Neural progenitor cell (in vitro differentiated cells): ENCODE results near the gene KCNMA1. TPM values are rescaled to one million over a fixed set of nuclear protein-coding genes. Genes with fewer than 3 reads are reported as not detected.
"Not testable (repeated sequence)": the region's sequence is repeated elsewhere in the genome, so short reads cannot be mapped to it uniquely, and the experiment has no call there.

Experiments used
- DNase-seq: peaks from one replicate; pipeline ENCODE4 v3.0.0-alpha.2; 2016; ENCODE audit warnings: low spot score
- H2AFZ ChIP-seq: fragments of 200-600 bp; sonication (generic); replicated peaks from 2 replicates; pipeline ENCODE4 v1.6.1; 2016; ENCODE audit warnings: antibody characterized with exemption
- H3F3A ChIP-seq: fragments of 200-600 bp; sonication (generic); 2 replicates; pipeline ENCODE4 v1.6.1; 2016; ENCODE audit warnings: antibody characterized with exemption, low read depth
- H3K27ac ChIP-seq: fragments of 200-600 bp; sonication (generic); 2 replicates; pipeline ENCODE4 v1.5.1; 2016; ENCODE audit warnings: mild to moderate bottlenecking
- H3K27me3 ChIP-seq: fragments of 200-600 bp; sonication (generic); 2 replicates; pipeline ENCODE4 v1.6.1; 2016; ENCODE audit warnings: mild to moderate bottlenecking, moderate library complexity
- H3K36me3 ChIP-seq: fragments of 200-600 bp; sonication (generic); 2 replicates; pipeline ENCODE4 v1.5.1; 2016
- H3K4me1 ChIP-seq: fragments of 200-600 bp; sonication (generic); 2 replicates; pipeline ENCODE4 v1.6.1; 2016; ENCODE audit warnings: mixed run types
- H3K4me2 ChIP-seq: fragments of 200-600 bp; sonication (generic); 2 replicates; pipeline ENCODE4 v1.6.1; 2016
- H3K4me3 ChIP-seq: fragments of 200-600 bp; sonication (generic); 2 replicates; pipeline ENCODE4 v1.5.1; 2016
- H3K79me2 ChIP-seq: fragments of 200-600 bp; sonication (generic); 2 replicates; pipeline ENCODE4 v1.6.1; 2016; ENCODE audit warnings: low read depth
- H3K9ac ChIP-seq: fragments of 200-600 bp; sonication (generic); 2 replicates; pipeline ENCODE4 v1.6.1; 2016
- H3K9me3 ChIP-seq: fragments of 200-600 bp; sonication (generic); 2 replicates; pipeline ENCODE4 v1.5.1; 2016; ENCODE audit warnings: low read depth
- H4K20me1 ChIP-seq: fragments of 200-600 bp; sonication (generic); 2 replicates; pipeline ENCODE4 v1.6.1; 2016; ENCODE audit warnings: low read depth
- H3K27ac Mint-ChIP-seq: 3 replicates; pipeline ENCODE4 v1.8.0; 2021; ENCODE audit warnings: mixed read lengths
- H3K27me3 Mint-ChIP-seq: 2 replicates; pipeline ENCODE4 v1.8.0; 2022; ENCODE audit warnings: low read depth, mild to moderate bottlenecking, inconsistent platforms, moderate library complexity, mixed read lengths; ENCODE audit not compliant: insufficient read depth
- H3K36me3 Mint-ChIP-seq: 3 replicates; pipeline ENCODE4 v1.8.0; 2021; ENCODE audit warnings: mixed read lengths
- H3K4me1 Mint-ChIP-seq: 3 replicates; pipeline ENCODE4 v1.8.0; 2021; ENCODE audit warnings: mixed read lengths
- H3K4me3 Mint-ChIP-seq: 3 replicates; pipeline ENCODE4 v1.8.0; 2021; ENCODE audit warnings: mild to moderate bottlenecking, moderate library complexity, mixed read lengths
- H3K9me3 Mint-ChIP-seq: 3 replicates; pipeline ENCODE4 v1.8.0; 2020; ENCODE audit warnings: mixed read lengths
- EZH2 ChIP-seq: fragments of 200-600 bp; sonication (generic); IDR thresholded peaks from 2 replicates; pipeline ENCODE4 v1.6.1; 2017; ENCODE audit warnings: antibody characterized with exemption, mild to moderate bottlenecking, moderate library complexity
- EZH2phosphoT487 ChIP-seq: fragments of 200-600 bp; sonication (generic); IDR thresholded peaks from 2 replicates; pipeline ENCODE4 v1.6.1; 2017; ENCODE audit warnings: antibody characterized with exemption
- total RNA-seq: library from RNA; depleted of rRNA; stranded (reverse); fragments of >200 nt; gene quantifications from 2 replicates; pipeline ENCODE4 v1.2.3, GENCODE V29; 2015; ENCODE audit warnings: low replicate concordance
- TF ChIP-seq, protein P1 (sequence below): fragments of 200-600 bp; sonication (generic); IDR thresholded peaks from 2 replicates; pipeline ENCODE4 v1.5.1; 2017; ENCODE audit warnings: antibody characterized with exemption, mild to moderate bottlenecking

The KCNMA1 gene
- total RNA-seq, 1 donor from 2014 or later: 2.4 TPM

DNA sequence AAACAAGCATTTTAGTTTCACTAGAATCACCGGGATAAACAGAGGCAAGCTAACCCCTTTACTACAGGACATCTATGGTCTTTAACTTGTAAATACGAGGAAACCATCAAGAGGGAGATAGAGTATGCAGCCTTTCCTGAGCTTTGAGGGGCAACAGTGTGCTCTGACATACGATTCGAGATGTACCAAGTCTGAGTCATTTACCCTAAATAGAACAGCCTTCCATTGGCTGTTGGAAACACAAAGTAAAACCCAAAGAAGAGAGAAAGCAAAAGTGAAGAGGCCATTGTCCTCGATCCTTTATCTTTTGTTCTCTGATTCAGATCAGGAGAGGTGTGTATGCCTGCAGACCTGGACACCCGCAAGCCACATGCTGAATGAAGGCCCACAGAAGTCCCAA, 289.5 kb downstream of the KCNMA1 start:
- no peaks in the 10 kb centered on the region for H3K36me3 Mint-ChIP-seq
- no peak overlapping the region for H3K4me3 Mint-ChIP-seq

DNA sequence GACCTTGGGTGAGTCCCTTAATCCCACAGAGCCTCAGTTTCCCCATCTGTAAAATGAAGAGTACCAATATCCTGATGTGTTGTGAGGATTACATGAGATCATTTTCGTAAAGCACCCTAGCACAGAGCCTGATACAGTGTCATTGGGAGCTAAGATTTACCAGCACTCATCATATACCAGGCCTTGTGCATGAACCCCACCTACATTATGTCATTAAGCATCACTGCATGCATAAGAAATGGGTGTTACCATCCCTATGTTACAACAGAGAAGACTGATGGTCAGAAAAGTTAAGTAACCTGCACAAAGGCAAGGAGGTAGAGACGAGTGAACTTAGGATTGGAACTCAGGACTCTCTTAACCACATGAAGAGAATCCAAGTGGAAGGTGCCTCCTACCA, 290.6 kb downstream of the KCNMA1 start:
- H4K20me1 ChIP-seq: no peaks in the 10 kb centered on the region
- H2AFZ ChIP-seq: no peak overlapping the region
- Mint-ChIP-seq H3K4me1 (peaks cover 13% of the 10 kb centered on the region), H3K4me3 (no peak overlapping the region), H3K9me3 (no peaks in the 10 kb centered on the region), H3K27ac (no peak overlapping the region), H3K36me3 (no peaks in the 10 kb centered on the region), H3K27me3 (peaks cover 6% of the 10 kb centered on the region)
- H3K36me3 ChIP-seq: no peaks in the 10 kb centered on the region
- H3K79me2 ChIP-seq: no peaks in the 10 kb centered on the region
- DNase-seq: no peak
- H3K27ac ChIP-seq: no peak overlapping the region
- no peaks in the 10 kb centered on the region for H3K27me3 ChIP-seq
- H3K4me2 ChIP-seq: no peak overlapping the region
- no peak overlapping the region for H3K4me3 ChIP-seq
- no peaks in the 10 kb centered on the region for H3K4me1 ChIP-seq
- no peaks in the 10 kb centered on the region for H3K9me3 ChIP-seq
- TF ChIP-seq, protein P1, sequence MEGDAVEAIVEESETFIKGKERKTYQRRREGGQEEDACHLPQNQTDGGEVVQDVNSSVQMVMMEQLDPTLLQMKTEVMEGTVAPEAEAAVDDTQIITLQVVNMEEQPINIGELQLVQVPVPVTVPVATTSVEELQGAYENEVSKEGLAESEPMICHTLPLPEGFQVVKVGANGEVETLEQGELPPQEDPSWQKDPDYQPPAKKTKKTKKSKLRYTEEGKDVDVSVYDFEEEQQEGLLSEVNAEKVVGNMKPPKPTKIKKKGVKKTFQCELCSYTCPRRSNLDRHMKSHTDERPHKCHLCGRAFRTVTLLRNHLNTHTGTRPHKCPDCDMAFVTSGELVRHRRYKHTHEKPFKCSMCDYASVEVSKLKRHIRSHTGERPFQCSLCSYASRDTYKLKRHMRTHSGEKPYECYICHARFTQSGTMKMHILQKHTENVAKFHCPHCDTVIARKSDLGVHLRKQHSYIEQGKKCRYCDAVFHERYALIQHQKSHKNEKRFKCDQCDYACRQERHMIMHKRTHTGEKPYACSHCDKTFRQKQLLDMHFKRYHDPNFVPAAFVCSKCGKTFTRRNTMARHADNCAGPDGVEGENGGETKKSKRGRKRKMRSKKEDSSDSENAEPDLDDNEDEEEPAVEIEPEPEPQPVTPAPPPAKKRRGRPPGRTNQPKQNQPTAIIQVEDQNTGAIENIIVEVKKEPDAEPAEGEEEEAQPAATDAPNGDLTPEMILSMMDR: no peak
- TF ChIP-seq EZH2phosphoT487 (no peak), EZH2 (no peak)
- H3K9ac ChIP-seq: no peak overlapping the region
- H3F3A ChIP-seq: no peaks in the 10 kb centered on the region

More for the DNA sequence above, 289.5 kb downstream of the KCNMA1 start:
- no peak for TF ChIP-seq EZH2phosphoT487
- TF ChIP-seq, protein P1: no peak
- no peak for TF ChIP-seq EZH2
- peaks cover 13% of the 10 kb centered on the region for H3K4me1 Mint-ChIP-seq
- H3K9me3 Mint-ChIP-seq: no peaks in the 10 kb centered on the region
- H4K20me1 ChIP-seq: no peaks in the 10 kb centered on the region
- H3K4me2 ChIP-seq: no peak overlapping the region
- H3K9me3 ChIP-seq: no peaks in the 10 kb centered on the region
- DNase-seq: no peak
- no peak overlapping the region for H2AFZ ChIP-seq
- no peak overlapping the region for H3K27ac ChIP-seq
- H3F3A ChIP-seq: no peaks in the 10 kb centered on the region
- peaks cover 6% of the 10 kb centered on the region for H3K27me3 Mint-ChIP-seq
- no peak overlapping the region for H3K27ac Mint-ChIP-seq
- no peaks in the 10 kb centered on the region for H3K79me2 ChIP-seq
- no peak overlapping the region for H3K4me3 ChIP-seq
- no peaks in the 10 kb centered on the region for H3K4me1 ChIP-seq
- no peak overlapping the region for H3K9ac ChIP-seq
- H3K27me3 ChIP-seq: no peaks in the 10 kb centered on the region
- H3K36me3 ChIP-seq: no peaks in the 10 kb centered on the region

DNA sequence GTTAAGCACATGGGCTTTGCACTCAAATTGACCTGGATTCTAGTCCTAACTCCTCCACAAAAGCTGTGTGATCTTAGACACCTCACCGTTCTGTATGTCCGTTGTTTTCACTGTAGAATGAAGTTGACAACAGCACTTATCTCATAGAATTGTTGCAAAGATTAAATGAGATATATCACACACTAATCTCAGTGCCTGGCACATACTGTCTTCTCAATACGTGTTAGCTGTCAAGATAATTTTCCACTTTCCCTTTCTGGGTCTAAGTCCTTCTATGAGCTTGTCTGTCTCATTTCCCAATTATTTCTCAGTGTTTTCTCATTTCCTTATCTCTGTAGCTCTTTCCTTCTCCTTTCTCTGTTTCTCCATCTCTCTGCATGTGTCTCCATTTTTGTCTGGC, 296.6 kb downstream of the KCNMA1 start:
- Histone ChIP-seq H3K4me2 (no peak overlapping the region), H3K36me3 (no peaks in the 10 kb centered on the region), H3K9ac (no peak overlapping the region), H2AFZ (no peak overlapping the region), H3K79me2 (no peaks in the 10 kb centered on the region), H3K4me3 (no peak overlapping the region), H3K27ac (no peak overlapping the region), H3K9me3 (no peaks in the 10 kb centered on the region), H3K4me1 (no peaks in the 10 kb centered on the region), H4K20me1 (no peaks in the 10 kb centered on the region), H3F3A (no peaks in the 10 kb centered on the region), H3K27me3 (no peaks in the 10 kb centered on the region)
- H3K9me3 Mint-ChIP-seq: peaks cover 2% of the 10 kb centered on the region
- H3K36me3 Mint-ChIP-seq: no peaks in the 10 kb centered on the region
- no peak for DNase-seq
- no peak overlapping the region for H3K4me3 Mint-ChIP-seq
- peaks cover 5% of the 10 kb centered on the region for H3K27me3 Mint-ChIP-seq
- H3K27ac Mint-ChIP-seq: no peak overlapping the region
- no peaks in the 10 kb centered on the region for H3K4me1 Mint-ChIP-seq
- TF ChIP-seq EZH2 (no peak), EZH2phosphoT487 (no peak)
- TF ChIP-seq, protein P1: no peak

DNA sequence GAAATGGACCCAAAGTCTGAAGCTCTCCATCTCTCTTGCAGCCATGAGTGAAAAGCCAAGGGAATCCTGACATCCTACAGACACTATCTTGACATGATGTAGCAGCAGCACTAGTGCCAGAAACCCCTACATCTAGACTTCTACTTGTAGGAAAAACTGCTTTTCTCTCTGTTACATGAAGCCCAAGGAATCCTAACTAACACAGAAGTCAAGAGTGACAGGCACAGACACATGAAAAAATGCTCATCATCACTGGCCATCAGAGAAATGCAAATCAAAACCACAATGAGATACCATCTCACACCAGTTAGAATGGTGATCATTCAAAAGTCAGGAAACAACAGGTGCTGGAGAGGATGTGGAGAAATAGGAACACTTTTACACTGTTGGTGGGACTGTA, 297.7 kb downstream of the KCNMA1 start:
- DNase-seq, H3K27me3 ChIP-seq, H3K36me3 Mint-ChIP-seq, H3K4me2 ChIP-seq, H3K9me3 ChIP-seq, H2AFZ ChIP-seq, H3K4me1 ChIP-seq, H3F3A ChIP-seq, H3K4me3 Mint-ChIP-seq, H3K27ac ChIP-seq, H3K4me3 ChIP-seq, H3K36me3 ChIP-seq, H3K27me3 Mint-ChIP-seq, H3K79me2 ChIP-seq, H3K9ac ChIP-seq, H3K4me1 Mint-ChIP-seq, H4K20me1 ChIP-seq, H3K27ac Mint-ChIP-seq, H3K9me3 Mint-ChIP-seq: not testable (repeated sequence)
